ENCODE measurements around the gene IFNL3.
"Not testable (repeated sequence)": the region's sequence is repeated elsewhere in the genome, so short reads cannot be mapped to it uniquely, and the experiment has no call there.

The IFNL3 gene

GRCh38 chr19:39230096-39230764 lies 14.6 kb downstream of the IFNL3 start:
- H3K4me3 ChIP-seq (ENCODE audit: low read depth, low read length), result no peak overlapping the region
- no peaks in the 10 kb centered on the region for H3K36me3 ChIP-seq (replicated peaks)
- H3K27ac ChIP-seq, result no peak overlapping the region
- no peaks in the 10 kb centered on the region for H3K27me3 ChIP-seq (replicated peaks)
- in situ Hi-C loops (cut with HindIII; ENCODE audit: low pct_ligation_motif_present, low sequenced_read_pairs), result no loop called here
- TF ChIP-seq, protein P1, sequence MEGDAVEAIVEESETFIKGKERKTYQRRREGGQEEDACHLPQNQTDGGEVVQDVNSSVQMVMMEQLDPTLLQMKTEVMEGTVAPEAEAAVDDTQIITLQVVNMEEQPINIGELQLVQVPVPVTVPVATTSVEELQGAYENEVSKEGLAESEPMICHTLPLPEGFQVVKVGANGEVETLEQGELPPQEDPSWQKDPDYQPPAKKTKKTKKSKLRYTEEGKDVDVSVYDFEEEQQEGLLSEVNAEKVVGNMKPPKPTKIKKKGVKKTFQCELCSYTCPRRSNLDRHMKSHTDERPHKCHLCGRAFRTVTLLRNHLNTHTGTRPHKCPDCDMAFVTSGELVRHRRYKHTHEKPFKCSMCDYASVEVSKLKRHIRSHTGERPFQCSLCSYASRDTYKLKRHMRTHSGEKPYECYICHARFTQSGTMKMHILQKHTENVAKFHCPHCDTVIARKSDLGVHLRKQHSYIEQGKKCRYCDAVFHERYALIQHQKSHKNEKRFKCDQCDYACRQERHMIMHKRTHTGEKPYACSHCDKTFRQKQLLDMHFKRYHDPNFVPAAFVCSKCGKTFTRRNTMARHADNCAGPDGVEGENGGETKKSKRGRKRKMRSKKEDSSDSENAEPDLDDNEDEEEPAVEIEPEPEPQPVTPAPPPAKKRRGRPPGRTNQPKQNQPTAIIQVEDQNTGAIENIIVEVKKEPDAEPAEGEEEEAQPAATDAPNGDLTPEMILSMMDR (IDR thresholded peaks at IDR 0.05; ENCODE audit: low read depth, low read length, missing control alignments), result no peak
- DNase-seq, result no peak

DNA sequence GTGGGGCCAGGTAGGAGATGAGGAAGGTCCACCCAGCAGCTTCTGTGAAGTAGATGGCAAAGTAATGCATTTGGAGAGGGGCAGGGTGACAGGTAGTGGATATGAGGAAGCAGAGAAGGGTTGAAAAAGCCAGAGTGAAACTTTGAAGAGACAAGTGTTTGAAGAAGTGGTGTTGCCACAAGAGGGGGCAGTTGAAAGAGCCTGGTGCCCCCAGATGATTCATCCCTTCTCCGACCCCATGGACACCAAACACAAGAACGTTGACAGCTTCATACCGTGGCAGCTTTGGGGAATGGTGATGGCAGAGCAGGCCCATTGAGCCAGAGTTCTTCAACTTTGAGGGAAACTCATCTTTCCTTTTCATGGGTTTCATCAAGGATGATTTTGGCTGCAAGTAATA lies 19.9 kb downstream of the IFNL3 start:
- Histone ChIP-seq H3K36me3 (replicated peaks) (no peaks in the 10 kb centered on the region), H3K27me3 (replicated peaks) (no peaks in the 10 kb centered on the region), H3K27ac (no peak overlapping the region), H3K4me3 (ENCODE audit: low read depth, low read length) (no peak overlapping the region)
- no peak for DNase-seq
- in situ Hi-C loops (cut with HindIII; ENCODE audit: low pct_ligation_motif_present, low sequenced_read_pairs), result no loop called here
- TF ChIP-seq, protein P1 (IDR thresholded peaks at IDR 0.05; ENCODE audit: low read depth, low read length, missing control alignments), result no peak

DNA sequence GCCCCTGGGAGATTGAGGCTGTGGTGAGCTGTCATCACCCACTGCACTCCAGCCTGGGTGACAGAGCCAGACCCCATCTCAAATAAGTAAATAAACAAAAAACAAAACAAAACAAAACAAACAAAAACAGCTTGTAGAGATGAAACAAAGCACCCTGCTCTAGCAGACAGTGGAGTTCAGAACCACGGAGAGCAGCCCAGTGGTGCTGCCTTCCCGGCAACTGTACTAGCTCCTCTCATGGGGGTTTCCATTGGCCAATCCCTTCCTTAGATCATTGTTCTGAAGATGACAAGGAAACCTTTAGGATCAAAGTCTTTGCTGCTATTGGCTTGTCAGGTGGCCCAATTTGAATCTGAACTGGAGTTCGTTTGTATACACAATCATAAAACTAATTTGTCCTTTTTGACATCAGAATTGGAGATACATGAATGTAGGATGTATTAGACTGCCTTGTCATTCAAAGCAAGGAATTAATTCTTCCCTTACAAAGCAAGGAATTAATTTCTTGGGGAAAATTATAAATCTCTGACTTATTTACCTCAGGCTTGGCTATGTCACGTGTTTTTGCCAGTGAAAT lies 21.0 kb downstream of the IFNL3 start:
- TF ChIP-seq, protein P1 (IDR thresholded peaks at IDR 0.05; ENCODE audit: low read depth, low read length, missing control alignments), result no peak
- no peaks in the 10 kb centered on the region for H3K27me3 ChIP-seq (replicated peaks)
- no peaks in the 10 kb centered on the region for H3K36me3 ChIP-seq (replicated peaks)
- H3K27ac ChIP-seq, result no peak overlapping the region
- in situ Hi-C loops (cut with HindIII; ENCODE audit: low pct_ligation_motif_present, low sequenced_read_pairs), result no loop called here
- H3K4me3 ChIP-seq (ENCODE audit: low read depth, low read length), result no peak overlapping the region
- peak; percentile 25 for DNase-seq

GRCh38 chr19:39219108-39219507 lies 25.7 kb downstream of the IFNL3 start:
- H3K27me3 ChIP-seq (replicated peaks); H3K4me3 ChIP-seq (ENCODE audit: low read depth, low read length); H3K36me3 ChIP-seq (replicated peaks); H3K27ac ChIP-seq; in situ Hi-C loops (cut with HindIII; ENCODE audit: low pct_ligation_motif_present, low sequenced_read_pairs); DNase-seq: not testable (repeated sequence)

DNA sequence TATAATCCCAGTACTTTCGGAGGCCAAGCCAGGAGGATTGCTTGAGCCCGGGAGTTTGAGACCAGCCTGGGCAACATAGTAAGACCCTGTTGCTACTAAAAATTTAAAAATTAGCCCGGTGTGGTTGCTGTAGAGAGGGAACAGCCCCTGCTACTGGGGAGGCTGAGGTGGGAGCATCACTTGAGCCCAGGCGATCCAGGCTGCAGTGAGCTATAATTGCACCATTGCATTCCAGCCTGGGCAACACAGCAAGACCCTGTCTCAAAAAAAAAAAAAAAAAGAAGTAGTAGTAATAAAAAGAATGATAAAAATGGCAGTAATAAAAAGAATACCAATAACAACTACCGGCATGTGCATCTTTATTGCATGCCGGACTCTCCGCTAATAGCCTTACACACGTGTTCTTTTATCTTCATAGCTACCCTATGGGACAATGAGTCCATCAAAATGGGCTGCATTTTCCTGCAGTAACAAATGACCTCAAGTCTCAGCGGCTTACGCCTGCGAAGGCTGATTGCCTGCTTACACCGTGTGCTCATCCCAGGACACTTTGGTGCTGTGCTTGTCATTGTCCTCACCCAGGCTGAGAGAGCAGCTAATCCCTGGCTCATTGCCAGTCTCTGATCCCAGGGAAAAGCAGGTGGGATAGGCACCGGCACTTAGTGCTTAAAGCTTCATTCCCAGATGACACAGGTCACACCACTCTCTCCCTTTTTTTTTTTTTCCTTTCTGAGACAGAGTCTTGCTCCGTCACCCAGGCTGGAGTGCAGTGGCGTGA lies 26.4 kb downstream of the IFNL3 start:
- in situ Hi-C loops (cut with HindIII; ENCODE audit: low pct_ligation_motif_present, low sequenced_read_pairs), result no loop called here
- TF ChIP-seq, protein P1 (IDR thresholded peaks at IDR 0.05; ENCODE audit: low read depth, low read length, missing control alignments), result no peak
- Histone ChIP-seq H3K27ac (no peak overlapping the region), H3K27me3 (replicated peaks) (no peaks in the 10 kb centered on the region), H3K36me3 (replicated peaks) (no peaks in the 10 kb centered on the region), H3K4me3 (ENCODE audit: low read depth, low read length) (no peak overlapping the region)
- DNase-seq, result no peak

DNA sequence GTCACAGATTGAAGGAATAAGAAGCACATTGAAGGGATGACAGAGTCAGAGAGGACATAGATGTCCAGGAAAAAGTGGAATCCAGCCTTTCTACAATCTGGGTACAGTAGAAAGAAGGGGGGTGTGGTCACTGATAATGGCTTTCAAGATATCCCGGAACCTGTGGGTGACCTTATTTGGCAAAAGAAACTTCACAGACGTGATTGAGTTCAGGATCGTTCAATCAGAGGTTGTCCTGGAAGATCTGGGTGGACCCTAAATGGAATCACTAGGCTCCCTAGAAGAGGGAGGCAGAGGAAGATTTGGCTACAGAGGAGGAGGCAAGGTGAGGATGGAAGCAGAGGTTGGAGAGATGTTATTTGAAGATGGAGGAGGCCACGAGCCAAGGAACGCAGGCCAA lies 27.7 kb downstream of the IFNL3 start:
- H3K36me3 ChIP-seq (replicated peaks), result no peaks in the 10 kb centered on the region
- H3K27me3 ChIP-seq (replicated peaks), result no peaks in the 10 kb centered on the region
- in situ Hi-C loops (cut with HindIII; ENCODE audit: low pct_ligation_motif_present, low sequenced_read_pairs), result no loop called here
- no peak overlapping the region for H3K27ac ChIP-seq
- DNase-seq, result no peak
- H3K4me3 ChIP-seq (ENCODE audit: low read depth, low read length), result no peak overlapping the region
- TF ChIP-seq, protein P1 (IDR thresholded peaks at IDR 0.05; ENCODE audit: low read depth, low read length, missing control alignments), result no peak

DNA sequence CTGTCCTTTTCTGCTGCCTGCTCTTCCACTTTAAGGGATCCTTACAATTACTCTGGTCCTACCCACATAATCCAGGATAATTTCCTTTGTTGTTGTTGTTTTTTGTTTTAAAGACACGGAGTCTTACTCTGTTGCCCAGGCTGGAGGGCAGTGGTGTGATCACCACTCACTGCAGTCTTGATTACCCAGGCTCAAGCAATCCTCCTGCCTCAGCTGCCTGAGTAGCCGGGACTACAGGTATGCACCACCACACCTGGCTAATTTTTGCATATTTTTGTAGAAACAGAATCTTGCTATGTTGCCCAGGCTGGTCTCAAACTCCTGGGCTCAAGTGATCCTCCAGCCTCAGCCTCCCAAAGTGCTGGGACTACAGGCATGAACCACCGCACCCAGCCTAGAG lies 29.5 kb downstream of the IFNL3 start:
- H3K27me3 ChIP-seq (replicated peaks); in situ Hi-C loops (cut with HindIII; ENCODE audit: low pct_ligation_motif_present, low sequenced_read_pairs); H3K4me3 ChIP-seq (ENCODE audit: low read depth, low read length); DNase-seq; H3K27ac ChIP-seq; H3K36me3 ChIP-seq (replicated peaks): not testable (repeated sequence)

Measured in brain microvascular endothelial cell (primary cell).